Retinal pigment epithelial cell (primary cell): Measurements from ENCODE around the gene MARF1.

Experiments used
- DNase-seq: peaks from one replicate; pipeline ENCODE4 v3.0.0-alpha.2; 2010; ENCODE audit warnings: low read depth
- H3K4me3 ChIP-seq: 2 replicates; pipeline ENCODE4 v1.5.1; 2011; ENCODE audit warnings: mild to moderate bottlenecking, low read length, control low read depth, moderate library complexity
- TF ChIP-seq, protein P1 (sequence below): conservative IDR thresholded peaks from 2 replicates; pipeline ENCODE4 v1.5.1; 2011; ENCODE audit warnings: low read depth, low read length, control low read depth, inconsistent platforms

MARF1 gene

DNA sequence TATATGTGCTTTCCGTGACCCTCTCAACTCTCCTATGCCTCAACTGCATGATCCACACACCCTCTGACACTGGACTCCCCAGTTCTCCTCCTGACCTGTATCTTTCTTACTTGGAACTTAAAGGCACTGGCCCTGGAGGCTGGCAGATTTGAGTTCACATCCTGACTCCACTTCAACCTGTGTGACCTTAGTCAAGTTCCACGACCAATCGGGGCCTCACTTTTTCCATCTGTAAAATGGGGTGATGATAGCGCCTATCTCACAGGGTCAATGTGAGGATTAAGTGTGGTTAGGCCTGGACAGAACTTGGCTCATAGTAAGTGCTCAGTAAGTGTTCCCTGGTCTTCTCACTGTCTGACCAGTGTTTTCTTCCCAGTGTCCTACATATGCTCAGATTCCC lies 25.1 kb downstream of the MARF1 start:
- DNase-seq = no peak
- TF ChIP-seq, protein P1, sequence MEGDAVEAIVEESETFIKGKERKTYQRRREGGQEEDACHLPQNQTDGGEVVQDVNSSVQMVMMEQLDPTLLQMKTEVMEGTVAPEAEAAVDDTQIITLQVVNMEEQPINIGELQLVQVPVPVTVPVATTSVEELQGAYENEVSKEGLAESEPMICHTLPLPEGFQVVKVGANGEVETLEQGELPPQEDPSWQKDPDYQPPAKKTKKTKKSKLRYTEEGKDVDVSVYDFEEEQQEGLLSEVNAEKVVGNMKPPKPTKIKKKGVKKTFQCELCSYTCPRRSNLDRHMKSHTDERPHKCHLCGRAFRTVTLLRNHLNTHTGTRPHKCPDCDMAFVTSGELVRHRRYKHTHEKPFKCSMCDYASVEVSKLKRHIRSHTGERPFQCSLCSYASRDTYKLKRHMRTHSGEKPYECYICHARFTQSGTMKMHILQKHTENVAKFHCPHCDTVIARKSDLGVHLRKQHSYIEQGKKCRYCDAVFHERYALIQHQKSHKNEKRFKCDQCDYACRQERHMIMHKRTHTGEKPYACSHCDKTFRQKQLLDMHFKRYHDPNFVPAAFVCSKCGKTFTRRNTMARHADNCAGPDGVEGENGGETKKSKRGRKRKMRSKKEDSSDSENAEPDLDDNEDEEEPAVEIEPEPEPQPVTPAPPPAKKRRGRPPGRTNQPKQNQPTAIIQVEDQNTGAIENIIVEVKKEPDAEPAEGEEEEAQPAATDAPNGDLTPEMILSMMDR = no peak
- H3K4me3 ChIP-seq = no peak overlapping the region

DNA sequence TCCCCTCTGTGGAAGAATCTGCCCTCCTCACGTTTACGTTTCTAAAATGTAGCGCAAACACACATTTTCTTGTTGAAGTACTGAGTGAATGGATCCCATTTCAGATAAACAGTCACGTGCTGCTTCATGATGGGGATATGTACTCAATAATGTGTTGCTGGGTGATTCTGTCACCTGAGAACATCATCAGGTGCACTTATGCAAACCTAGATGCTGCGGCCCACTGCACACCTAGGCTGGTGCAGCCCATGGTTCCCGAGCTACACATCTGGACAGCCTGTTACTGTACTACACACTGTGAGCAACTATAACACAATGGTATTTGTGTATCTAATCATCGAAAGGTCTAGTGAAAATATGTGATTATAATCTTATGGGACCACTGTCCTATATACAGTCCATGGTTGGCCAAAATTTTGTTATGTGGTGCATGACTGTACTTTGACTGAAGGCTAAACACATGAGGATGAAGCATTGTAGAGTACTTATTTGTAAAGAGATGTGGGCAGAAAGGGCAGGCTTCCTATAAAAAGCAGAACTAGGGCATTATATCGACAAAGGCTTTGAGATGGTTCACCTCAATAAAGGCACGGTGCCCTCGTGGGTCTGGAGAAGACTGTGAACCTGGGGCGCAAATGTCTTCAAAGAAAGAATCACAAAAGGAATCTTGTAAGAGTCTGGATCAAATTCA lies 26.3 kb downstream of the MARF1 start:
- no peak for DNase-seq
- H3K4me3 ChIP-seq = no peak overlapping the region
- TF ChIP-seq, protein P1 = no peak

DNA sequence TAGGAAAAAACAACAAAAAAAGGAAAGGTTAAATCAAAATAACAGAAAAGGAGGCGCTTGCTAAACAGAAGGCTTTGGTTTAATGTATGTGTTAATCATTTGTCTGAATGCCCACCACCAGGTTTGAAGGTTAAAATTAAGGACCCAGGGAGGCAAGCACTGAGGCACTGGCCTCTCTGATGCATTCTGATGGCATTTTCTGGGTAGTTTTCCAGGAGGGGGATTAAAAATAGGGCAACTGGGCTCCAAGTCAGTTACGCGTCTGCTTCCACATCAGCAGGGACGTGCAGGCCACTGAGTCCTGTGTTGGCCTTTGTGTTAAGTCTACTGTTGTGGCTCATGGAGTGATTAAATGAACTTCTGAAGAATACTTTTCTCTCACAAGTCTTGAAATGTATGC lies 26.9 kb downstream of the MARF1 start:
- DNase-seq = no peak

DNA sequence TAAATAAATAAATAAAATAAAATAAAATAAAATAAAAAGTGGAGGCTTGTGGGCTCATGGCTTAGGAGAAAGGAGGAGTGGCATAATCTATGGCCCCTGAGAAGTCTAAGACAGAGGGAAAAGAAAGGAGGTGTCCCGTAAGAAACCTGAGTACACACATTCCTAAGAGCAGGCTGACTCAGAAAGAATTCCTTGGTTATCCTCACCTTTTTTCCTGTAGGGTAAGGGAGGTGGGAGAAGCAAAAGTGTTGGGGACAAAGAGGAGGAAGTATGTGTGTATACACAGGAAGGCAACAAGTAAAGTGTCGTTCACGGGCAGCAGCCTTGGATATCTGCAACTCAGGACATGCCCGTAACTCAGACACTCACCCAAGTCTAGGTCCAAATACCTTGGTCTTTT lies 29.3 kb downstream of the MARF1 start:
- H3K4me3 ChIP-seq = no peak overlapping the region
- TF ChIP-seq, protein P1 = no peak
- no peak for DNase-seq

More for the DNA sequence above, 26.9 kb downstream of the MARF1 start:
- no peak overlapping the region for H3K4me3 ChIP-seq
- TF ChIP-seq, protein P1 = no peak

DNA sequence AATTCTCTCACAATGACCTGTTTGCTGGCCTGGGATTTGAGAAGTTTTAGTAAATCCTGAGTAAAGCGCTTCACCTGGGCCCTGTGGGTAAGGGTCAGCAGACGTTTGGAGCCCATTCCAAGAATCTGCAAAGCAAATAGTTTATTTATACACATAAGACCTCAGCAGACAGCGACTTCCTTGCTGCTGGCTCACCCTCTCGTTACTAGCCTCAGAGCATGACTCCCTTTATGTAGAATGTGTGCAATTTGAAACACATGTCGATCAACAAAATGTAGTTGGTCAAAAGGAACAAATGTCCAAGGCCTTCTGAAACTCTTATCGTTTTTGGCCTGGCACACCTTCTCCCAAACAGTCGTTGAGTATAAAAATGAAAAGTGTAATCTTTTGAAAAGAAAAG lies 31.3 kb downstream of the MARF1 start:
- TF ChIP-seq, protein P1 = no peak
- DNase-seq = no peak
- H3K4me3 ChIP-seq = no peak overlapping the region

DNA sequence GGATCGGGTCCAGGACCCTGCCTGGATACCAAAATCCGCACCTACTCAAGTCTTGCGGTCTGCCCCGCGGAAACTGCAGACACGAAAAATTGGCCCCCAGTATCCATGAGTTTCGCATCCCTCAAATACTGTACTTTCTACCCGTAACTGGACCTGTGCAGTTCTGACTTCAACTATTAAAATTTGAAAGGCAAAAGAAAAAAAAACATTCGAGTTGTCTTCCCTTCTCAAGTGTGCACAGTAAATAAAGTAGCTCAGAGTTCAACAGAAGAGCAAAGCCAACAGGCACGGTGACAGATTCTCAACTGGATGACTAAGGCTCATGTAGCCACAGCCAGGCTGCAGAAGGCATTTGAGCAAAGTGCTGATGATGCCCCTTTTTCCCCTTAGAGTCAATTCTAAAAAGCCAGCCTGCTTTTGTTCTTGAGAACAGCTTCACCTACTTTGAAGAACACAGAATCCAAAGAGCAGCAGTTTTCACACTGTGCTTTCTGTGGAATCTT lies 32.5 kb downstream of the MARF1 start:
- no peak overlapping the region for H3K4me3 ChIP-seq
- DNase-seq = no peak
- TF ChIP-seq, protein P1 = no peak

DNA sequence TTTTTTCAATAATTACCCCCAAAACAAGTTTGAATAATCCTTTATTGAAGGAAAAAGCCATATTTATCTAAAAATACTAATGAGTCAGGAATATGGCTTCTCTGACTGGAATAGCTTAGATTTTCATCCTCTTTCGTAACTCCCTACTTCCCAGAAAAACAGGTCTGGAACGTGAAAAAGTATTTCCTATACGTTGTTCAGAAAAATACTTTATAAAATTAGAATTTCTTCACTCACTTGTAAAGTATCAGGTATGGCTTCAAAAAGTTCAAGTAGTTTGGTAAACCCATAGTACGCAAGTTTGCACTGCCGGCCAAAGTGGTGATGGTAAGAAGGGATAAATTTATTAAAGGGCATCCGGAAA lies 33.7 kb downstream of the MARF1 start:
- H3K4me3 ChIP-seq = no peak overlapping the region
- TF ChIP-seq, protein P1 = no peak
- no peak for DNase-seq
